Sigmoid colon (tissue), 7 donors: Measurements from ENCODE around the gene TIMM9. TPM values are rescaled to one million over a fixed set of nuclear protein-coding genes. Genes with fewer than 3 reads are reported as not detected.

ENCODE experiments used
- DNase-seq: peaks from one replicate; pipeline ENCODE4 v3.0.0-alpha.2; 2019
- H3K27ac ChIP-seq, 4 donors: fragments of 200-600 bp; sonication (generic); one replicate each; pipeline ENCODE4 v1.5.1; 2016 to 2019; ENCODE audit warnings: mild to moderate bottlenecking in 1 of 4
- H3K27me3 ChIP-seq, 3 donors: fragments of 200-600 bp; sonication (generic); one replicate each; pipeline ENCODE4 v1.5.1; 2019; ENCODE audit warnings: mild to moderate bottlenecking in 1 of 3
- H3K36me3 ChIP-seq, 4 donors: fragments of 200-600 bp; sonication (generic); one replicate each; pipeline ENCODE4 v1.5.1; 2016 to 2019
- H3K4me1 ChIP-seq, 4 donors: fragments of 200-600 bp; sonication (generic); one replicate each; pipeline ENCODE4 v1.5.1; 2017 to 2019
- H3K4me3 ChIP-seq, 4 donors: fragments of 200-600 bp; sonication (generic); one replicate each; pipeline ENCODE4 v1.5.1; 2017 to 2019; ENCODE audit warnings: mild to moderate bottlenecking in 2 of 4, moderate library complexity in 1 of 4
- H3K9me3 ChIP-seq, 4 donors: fragments of 200-600 bp in 3 of 4; sonication (generic) in 3 of 4; one replicate each; pipeline versions ENCODE4 v1.5.1 to v1.6.1; 2013 to 2019
- CTCF ChIP-seq, 4 experiments: fragments of 450-650 bp in 3 of 4; fragments of 200-600 bp in 1 of 4; IDR thresholded peaks; one replicate each; pipeline ENCODE4 v1.5.1; 2016 to 2019; ENCODE audit warnings: antibody characterized with exemption in 4 of 4, mild to moderate bottlenecking in 3 of 4, moderate library complexity in 2 of 4
- EP300 ChIP-seq, 4 donors: sonication (generic); formaldehyde crosslinking; IDR thresholded peaks; one replicate each; pipeline ENCODE4 v1.6.1; 2017; ENCODE audit warnings: antibody characterized with exemption in 4 of 4
- POLR2A ChIP-seq, 2 donors: fragments of 450-650 bp; IDR thresholded peaks; one replicate each; pipeline ENCODE4 v1.6.1; 2016; ENCODE audit warnings: antibody characterized with exemption in 2 of 2, mild to moderate bottlenecking in 2 of 2, moderate library complexity in 2 of 2
- POLR2AphosphoS5 ChIP-seq, 4 donors: sonication (generic); formaldehyde crosslinking; IDR thresholded peaks; one replicate each; pipeline ENCODE4 v1.6.1; 2017; ENCODE audit warnings: antibody characterized with exemption in 4 of 4
- WGBS, 2 donors: extraction: QIAGEN DNeasy Blood & Tissue Kit; methylation state at CpG; one replicate each; pipeline ENCODE4 v1.1.7; 2013; 5-methylcytosine and 5-hydroxymethylcytosine counted together
- intact Hi-C: fragments of 100-400 bp; cut with DNase I; formaldehyde crosslinking; loops from one replicate; pipeline ENCODE4 v1.15.1; 2023
- polyA plus RNA-seq, 3 donors: library from polyadenylated mRNA; stranded (reverse); fragments of 200-250 nt; gene quantifications; one replicate each; pipeline ENCODE4 v1.2.3, GENCODE V29; 2013
- total RNA-seq, 4 donors: library from RNA; depleted of rRNA; stranded (reverse); fragments of >200 nt; gene quantifications; one replicate each; pipeline ENCODE4 v1.1.0, GENCODE V29; 2016
- donor health status: healthy with polysubstance abuse.
- donor health status: Bipolar disorder and iron deficiency.
- donor health status: healthy.

Gene TIMM9, protein sequence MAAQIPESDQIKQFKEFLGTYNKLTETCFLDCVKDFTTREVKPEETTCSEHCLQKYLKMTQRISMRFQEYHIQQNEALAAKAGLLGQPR
- 100 to 1,000 TPM in 1 of 4 donors, 10 to 100 TPM in 3; 70.3 to 130 (median 83.6) TPM for total RNA-seq
- 10 to 100 TPM; 36.3 to 51.6 (median 39.0) TPM for polyA plus RNA-seq

- intact Hi-C loops: loop anchor here (2.0 to 10.0 kb wide), 2 partner anchors 129 to 1057 kb away; partner anchors contain the start of genes ARID4A, JKAMP and L3HYPDH
- 0% methylated on average over 33 of the region's 33 CpGs for WGBS, 2 donors
- peak; percentile 55 to 69 for TF ChIP-seq POLR2A (IDR thresholded peaks at IDR 0.05)
- TF ChIP-seq POLR2AphosphoS5 (IDR thresholded peaks at IDR 0.05): peak; percentile 77 to 94 (median 88)
- peak in 1 of 4 donors; percentile 40 for TF ChIP-seq EP300 (IDR thresholded peaks at IDR 0.05)
- TF ChIP-seq CTCF (IDR thresholded peaks at IDR 0.05): peak in 1 of 4 experiments; percentile 5
These were observed at the start of gene TIMM9, which contains the start of gene KIAA0586 for GRCh38 chr14:58427281-58428117. Gene TIMM9, minus strand, starts transcription at chr14:58427531. Its CDS starts 15,586 bp downstream, at chr14:58411945. Gene KIAA0586, plus strand, starts transcription at chr14:58427719. Its CDS starts 546 bp downstream, at chr14:58428265.

GRCh38 chr14:58476320-58476719 is 49.0 kb upstream of the TIMM9 start:
- H3K36me3 ChIP-seq: peaks cover 0 to 58% (median 2%) of the 10 kb centered on the region in 4 donors
- H3K27me3 ChIP-seq: no peaks in the 10 kb centered on the region
- H3K27ac ChIP-seq: no peak overlapping the region
- no peaks in the 10 kb centered on the region for H3K4me1 ChIP-seq
- no peak for DNase-seq
- H3K9me3 ChIP-seq: no peaks in the 10 kb centered on the region
- no peak overlapping the region for H3K4me3 ChIP-seq
- intact Hi-C loops: no loop called here
- WGBS, 2 donors: 97% methylated on average over 1 of the region's 1 CpG
- TF ChIP-seq CTCF (IDR thresholded peaks at IDR 0.05): no peak
- TF ChIP-seq EP300 (IDR thresholded peaks at IDR 0.05): no peak

More at GRCh38 chr14:58427281-58428117, at the start of gene TIMM9, which contains the start of gene KIAA0586:
- H3K27me3 ChIP-seq: no peaks in the 10 kb centered on the region
- DNase-seq: peak; percentile 99
- H3K27ac ChIP-seq: peak within 1 kb of the TSS; percentile 87 to 96 (median 89)
- H3K36me3 ChIP-seq: peaks cover 0 to 32% (median 5%) of the 10 kb centered on the region in 4 donors
- peaks cover 0 to 34% (median 26%) of the 10 kb centered on the region in 4 donors for H3K4me1 ChIP-seq
- no peaks in the 10 kb centered on the region for H3K9me3 ChIP-seq
- H3K4me3 ChIP-seq: peak within 1 kb of the TSS; percentile 78 to 88 (median 84)

DNA sequence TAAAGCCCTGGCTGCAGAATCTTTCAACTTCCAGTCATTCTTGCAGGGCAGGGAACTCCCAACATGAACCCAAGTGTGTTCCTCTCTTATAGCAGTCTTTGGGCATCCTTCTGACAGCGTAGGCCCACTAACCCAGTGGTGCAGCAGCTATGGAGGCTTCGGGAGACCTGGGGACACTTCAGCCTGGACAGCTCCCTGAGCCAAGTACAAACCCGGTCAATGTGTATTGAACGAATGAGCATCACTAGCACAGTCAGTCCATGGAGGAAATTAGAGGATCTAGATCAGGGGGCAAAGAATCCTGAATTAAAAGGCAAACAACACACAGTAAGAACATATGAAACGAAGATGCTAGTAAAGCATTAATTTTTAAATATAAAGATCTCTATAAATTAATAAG is 42.0 kb upstream of the TIMM9 start:
- Histone ChIP-seq H3K4me1 (no peaks in the 10 kb centered on the region), H3K27me3 (no peaks in the 10 kb centered on the region), H3K9me3 (no peaks in the 10 kb centered on the region), H3K36me3 (peaks cover 0 to 79% (median 7%) of the 10 kb centered on the region in 4 donors), H3K27ac (no peak overlapping the region), H3K4me3 (no peak overlapping the region)
- TF ChIP-seq EP300 (IDR thresholded peaks at IDR 0.05) (no peak), POLR2AphosphoS5 (IDR thresholded peaks at IDR 0.05) (no peak), CTCF (IDR thresholded peaks at IDR 0.05) (no peak), POLR2A (IDR thresholded peaks at IDR 0.05) (no peak)
- 95 to 96% methylated on average over 5 of the region's 5 CpGs for WGBS, 2 donors
- no peak for DNase-seq
- intact Hi-C loops: no loop called here

GRCh38 chr14:58467575-58467974 is 40.2 kb upstream of the TIMM9 start:
- intact Hi-C loops: no loop called here
- Histone ChIP-seq H3K4me3 (no peak overlapping the region), H3K36me3 (peaks cover 0 to 90% (median 12%) of the 10 kb centered on the region in 4 donors), H3K27ac (no peak overlapping the region), H3K27me3 (no peaks in the 10 kb centered on the region), H3K4me1 (no peaks in the 10 kb centered on the region), H3K9me3 (no peaks in the 10 kb centered on the region)
- WGBS, 2 donors: 96% methylated on average over 2 of the region's 2 CpGs
- no peak for DNase-seq
- TF ChIP-seq EP300 (IDR thresholded peaks at IDR 0.05) (no peak), CTCF (IDR thresholded peaks at IDR 0.05) (no peak)
